ENCODE results near the gene TMEM156.

TMEM156 gene

DNA sequence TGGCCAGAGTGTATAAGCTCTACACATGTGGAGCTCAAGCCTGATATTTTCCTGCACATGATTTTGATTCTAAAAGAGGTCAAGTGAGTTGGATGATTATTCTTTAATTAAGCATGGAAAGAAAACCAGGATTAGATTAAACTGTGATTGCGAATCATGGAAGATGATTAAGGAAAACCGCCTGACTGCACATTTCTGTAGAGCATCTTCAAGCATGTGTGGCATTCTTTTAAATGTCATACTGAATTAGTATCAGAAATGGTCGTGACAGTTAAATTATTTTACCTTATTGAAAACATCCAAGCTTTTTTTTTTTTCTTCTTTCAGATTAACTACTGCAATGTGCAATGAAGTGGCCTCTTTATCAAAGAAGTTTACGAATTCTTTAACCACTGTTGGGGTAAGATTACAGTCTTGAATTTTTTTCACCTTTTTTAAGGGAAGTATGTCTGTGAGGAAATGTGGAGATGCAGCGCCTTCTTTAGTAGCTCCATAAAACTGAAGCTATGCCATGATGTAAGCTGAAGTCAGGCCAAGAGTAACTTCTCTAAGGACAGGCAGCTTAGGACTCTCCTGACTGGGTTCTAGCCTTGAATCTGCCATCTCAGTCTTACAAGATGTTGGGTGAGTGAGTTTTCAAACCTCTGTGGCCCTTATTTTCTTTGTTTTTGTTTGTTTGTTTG, 96.7 kb downstream of the TMEM156 start:
- H3K4me1 ChIP-seq (ENCODE audit: control insufficient read depth in 1 of 2, insufficient read depth in 2 of 2, low read length in 2 of 2), result peaks cover 0 to 5% of the 10 kb centered on the region in 2 donors
- no peak overlapping the region for H3K4me3 ChIP-seq (ENCODE audit: low read depth in 1 of 2, low read length in 2 of 2)
- H3K27me3 ChIP-seq (ENCODE audit: low read depth, low read length), result no peaks in the 10 kb centered on the region
- no peak overlapping the region for H3K27ac ChIP-seq (ENCODE audit: low read length)
- H3K9me3 ChIP-seq (ENCODE audit: control insufficient read depth in 1 of 2, low read length in 2 of 2), result no peaks in the 10 kb centered on the region
- H3K36me3 ChIP-seq (ENCODE audit: control insufficient read depth in 1 of 2, insufficient read depth in 2 of 2, low read length in 2 of 2), result peaks cover 42 to 46% of the 10 kb centered on the region in 2 donors

DNA sequence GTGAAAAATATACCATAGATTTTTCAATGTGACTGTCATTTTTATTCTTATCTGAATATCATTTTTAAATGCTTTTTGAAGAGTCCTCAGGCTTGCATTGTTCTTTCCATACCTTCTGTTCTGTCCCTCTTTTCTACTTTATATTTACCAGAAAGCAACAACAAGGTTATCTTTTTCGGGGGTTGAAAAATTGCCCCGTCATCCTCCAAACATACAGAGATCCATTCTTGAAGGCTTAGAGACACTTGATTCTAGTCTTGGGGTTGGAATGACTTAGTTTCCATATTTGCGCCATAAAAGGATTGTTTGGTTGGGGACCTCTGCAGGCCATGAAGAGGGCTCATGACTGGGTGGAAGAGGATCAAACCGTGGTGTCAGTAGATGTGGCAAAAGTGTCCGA, 101.1 kb downstream of the TMEM156 start:
- Histone ChIP-seq H3K27me3 (ENCODE audit: low read depth, low read length) (no peaks in the 10 kb centered on the region), H3K9me3 (ENCODE audit: control insufficient read depth in 1 of 2, low read length in 2 of 2) (no peaks in the 10 kb centered on the region), H3K36me3 (ENCODE audit: control insufficient read depth in 1 of 2, insufficient read depth in 2 of 2, low read length in 2 of 2) (peaks cover 42 to 54% of the 10 kb centered on the region in 2 donors), H3K27ac (ENCODE audit: low read length) (no peak overlapping the region), H3K4me3 (ENCODE audit: low read depth in 1 of 2, low read length in 2 of 2) (no peak overlapping the region), H3K4me1 (ENCODE audit: control insufficient read depth in 1 of 2, insufficient read depth in 2 of 2, low read length in 2 of 2) (peaks cover 0 to 32% of the 10 kb centered on the region in 2 donors)

DNA sequence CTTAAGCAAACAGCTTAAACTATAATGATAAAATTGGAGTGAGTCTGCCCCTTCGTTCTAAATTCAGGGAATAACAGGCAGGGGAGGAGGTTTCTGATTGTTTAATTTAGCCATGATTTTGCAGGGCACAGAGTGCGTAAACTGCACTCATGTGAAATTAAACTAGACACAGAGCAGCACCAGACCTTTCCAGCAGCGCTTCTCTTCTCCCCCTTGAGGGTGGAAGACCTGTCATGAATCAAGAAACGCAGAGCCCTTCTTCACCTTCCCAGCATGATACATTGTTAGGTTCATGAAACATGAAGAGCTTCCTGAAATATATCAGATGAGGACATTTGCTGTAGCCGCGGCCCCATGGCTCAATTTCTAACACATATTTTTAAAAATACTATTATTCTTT, 101.5 kb downstream of the TMEM156 start:
- Histone ChIP-seq H3K36me3 (ENCODE audit: control insufficient read depth in 1 of 2, insufficient read depth in 2 of 2, low read length in 2 of 2) (peaks cover 42 to 54% of the 10 kb centered on the region in 2 donors), H3K4me3 (ENCODE audit: low read depth in 1 of 2, low read length in 2 of 2) (no peak overlapping the region), H3K9me3 (ENCODE audit: control insufficient read depth in 1 of 2, low read length in 2 of 2) (no peaks in the 10 kb centered on the region), H3K27ac (ENCODE audit: low read length) (no peak overlapping the region), H3K27me3 (ENCODE audit: low read depth, low read length) (no peaks in the 10 kb centered on the region), H3K4me1 (ENCODE audit: control insufficient read depth in 1 of 2, insufficient read depth in 2 of 2, low read length in 2 of 2) (peaks cover 0 to 32% of the 10 kb centered on the region in 2 donors)

DNA sequence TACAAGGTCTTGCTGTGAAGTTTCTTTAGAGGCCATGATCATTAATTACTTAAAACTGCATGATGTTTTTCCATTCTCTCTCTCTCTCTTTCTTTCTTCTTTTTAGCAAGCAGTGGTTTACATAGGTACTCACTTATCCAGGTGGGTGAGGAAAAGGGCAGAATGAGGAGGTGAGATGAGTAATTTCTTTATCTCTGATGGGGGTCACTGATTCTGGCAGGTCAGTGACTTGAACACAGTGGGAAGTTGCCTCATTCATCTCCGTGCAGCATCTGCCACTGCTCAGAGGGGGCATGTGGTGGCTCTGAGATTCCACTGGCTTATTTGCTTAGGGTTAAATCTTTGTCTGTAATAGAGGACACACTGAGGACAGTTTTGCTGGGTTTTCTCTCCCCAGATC, 102.0 kb downstream of the TMEM156 start:
- H3K36me3 ChIP-seq (ENCODE audit: control insufficient read depth in 1 of 2, insufficient read depth in 2 of 2, low read length in 2 of 2), result peaks cover 42 to 54% of the 10 kb centered on the region in 2 donors
- H3K4me1 ChIP-seq (ENCODE audit: control insufficient read depth in 1 of 2, insufficient read depth in 2 of 2, low read length in 2 of 2), result peaks cover 0 to 32% of the 10 kb centered on the region in 2 donors
- H3K27me3 ChIP-seq (ENCODE audit: low read depth, low read length), result no peaks in the 10 kb centered on the region
- H3K9me3 ChIP-seq (ENCODE audit: control insufficient read depth in 1 of 2, low read length in 2 of 2), result no peaks in the 10 kb centered on the region
- no peak overlapping the region for H3K27ac ChIP-seq (ENCODE audit: low read length)
- no peak overlapping the region for H3K4me3 ChIP-seq (ENCODE audit: low read depth in 1 of 2, low read length in 2 of 2)

DNA sequence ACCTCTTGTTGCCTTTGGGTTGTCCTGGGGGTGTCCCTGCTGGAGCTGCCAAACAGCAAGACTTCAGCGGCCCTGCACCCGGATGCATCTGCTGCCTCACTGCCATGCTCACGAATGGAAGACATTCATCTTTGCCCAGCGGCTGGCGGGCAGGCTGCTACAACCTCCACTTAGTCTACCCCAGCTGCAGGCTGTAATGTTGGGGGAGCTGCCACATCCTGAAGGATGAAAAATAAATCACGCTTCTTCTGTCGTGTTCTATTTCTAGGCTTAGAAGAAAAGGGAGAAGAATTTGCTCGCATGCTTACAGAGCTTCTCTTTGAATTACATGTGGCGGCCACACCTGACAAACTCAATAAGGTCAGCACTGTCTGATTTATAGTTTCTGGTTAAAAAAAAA, 103.2 kb downstream of the TMEM156 start:
- Histone ChIP-seq H3K27me3 (ENCODE audit: low read depth, low read length) (no peaks in the 10 kb centered on the region), H3K36me3 (ENCODE audit: control insufficient read depth in 1 of 2, insufficient read depth in 2 of 2, low read length in 2 of 2) (peaks cover 41 to 65% of the 10 kb centered on the region in 2 donors), H3K4me3 (ENCODE audit: low read depth in 1 of 2, low read length in 2 of 2) (no peak overlapping the region), H3K4me1 (ENCODE audit: control insufficient read depth in 1 of 2, insufficient read depth in 2 of 2, low read length in 2 of 2) (peaks cover 0 to 32% of the 10 kb centered on the region in 2 donors), H3K9me3 (ENCODE audit: control insufficient read depth in 1 of 2, low read length in 2 of 2) (no peaks in the 10 kb centered on the region), H3K27ac (ENCODE audit: low read length) (no peak overlapping the region)

DNA sequence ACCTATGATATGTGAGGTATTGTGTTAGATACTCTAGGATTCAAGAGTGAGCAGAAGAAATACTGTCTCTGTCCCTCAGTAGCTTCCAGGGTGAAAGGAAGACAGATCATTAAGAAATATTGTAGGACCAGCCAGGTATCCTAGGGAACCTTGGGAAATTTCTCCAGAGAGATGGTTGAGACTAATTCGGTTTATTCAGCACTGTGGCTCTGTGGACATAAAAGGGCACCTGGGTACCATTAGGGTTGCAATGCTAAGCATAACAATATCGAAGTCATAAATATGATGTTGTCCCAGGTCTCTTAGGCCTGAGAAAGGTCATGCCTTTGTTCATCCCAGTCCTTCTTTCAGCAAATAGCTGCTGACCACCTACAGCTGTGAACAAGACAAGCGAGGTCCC, 103.6 kb downstream of the TMEM156 start:
- Histone ChIP-seq H3K9me3 (ENCODE audit: control insufficient read depth in 1 of 2, low read length in 2 of 2) (no peaks in the 10 kb centered on the region), H3K4me3 (ENCODE audit: low read depth in 1 of 2, low read length in 2 of 2) (no peak overlapping the region), H3K27me3 (ENCODE audit: low read depth, low read length) (no peaks in the 10 kb centered on the region), H3K27ac (ENCODE audit: low read length) (no peak overlapping the region), H3K4me1 (ENCODE audit: control insufficient read depth in 1 of 2, insufficient read depth in 2 of 2, low read length in 2 of 2) (peaks cover 0 to 32% of the 10 kb centered on the region in 2 donors), H3K36me3 (ENCODE audit: control insufficient read depth in 1 of 2, insufficient read depth in 2 of 2, low read length in 2 of 2) (peaks cover 37 to 66% of the 10 kb centered on the region in 2 donors)

DNA sequence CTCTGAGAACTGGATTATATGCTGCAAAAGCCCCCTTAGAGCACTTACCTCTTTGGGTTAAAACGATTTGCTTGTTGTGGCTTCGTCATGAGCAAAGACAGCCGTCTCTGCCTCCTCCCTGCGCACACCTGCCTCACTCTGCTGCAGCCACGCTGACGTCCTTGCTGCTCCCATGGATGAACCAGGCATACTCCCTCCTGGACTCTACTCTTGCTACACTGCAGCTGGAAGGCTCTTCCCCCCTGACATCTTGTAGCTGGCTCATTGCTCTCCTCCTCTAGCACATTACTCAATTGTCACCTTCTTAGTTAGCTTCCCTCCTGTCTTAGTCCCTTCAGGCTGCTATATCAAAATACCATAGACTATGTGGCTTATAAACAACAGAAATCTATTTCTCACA, 105.3 kb downstream of the TMEM156 start:
- peaks cover 0 to 43% of the 10 kb centered on the region in 2 donors for H3K4me1 ChIP-seq (ENCODE audit: control insufficient read depth in 1 of 2, insufficient read depth in 2 of 2, low read length in 2 of 2)
- no peak overlapping the region for H3K4me3 ChIP-seq (ENCODE audit: low read depth in 1 of 2, low read length in 2 of 2)
- no peaks in the 10 kb centered on the region for H3K9me3 ChIP-seq (ENCODE audit: control insufficient read depth in 1 of 2, low read length in 2 of 2)
- no peak overlapping the region for H3K27ac ChIP-seq (ENCODE audit: low read length)
- no peaks in the 10 kb centered on the region for H3K27me3 ChIP-seq (ENCODE audit: low read depth, low read length)
- H3K36me3 ChIP-seq (ENCODE audit: control insufficient read depth in 1 of 2, insufficient read depth in 2 of 2, low read length in 2 of 2), result peaks cover 22 to 52% of the 10 kb centered on the region in 2 donors

DNA sequence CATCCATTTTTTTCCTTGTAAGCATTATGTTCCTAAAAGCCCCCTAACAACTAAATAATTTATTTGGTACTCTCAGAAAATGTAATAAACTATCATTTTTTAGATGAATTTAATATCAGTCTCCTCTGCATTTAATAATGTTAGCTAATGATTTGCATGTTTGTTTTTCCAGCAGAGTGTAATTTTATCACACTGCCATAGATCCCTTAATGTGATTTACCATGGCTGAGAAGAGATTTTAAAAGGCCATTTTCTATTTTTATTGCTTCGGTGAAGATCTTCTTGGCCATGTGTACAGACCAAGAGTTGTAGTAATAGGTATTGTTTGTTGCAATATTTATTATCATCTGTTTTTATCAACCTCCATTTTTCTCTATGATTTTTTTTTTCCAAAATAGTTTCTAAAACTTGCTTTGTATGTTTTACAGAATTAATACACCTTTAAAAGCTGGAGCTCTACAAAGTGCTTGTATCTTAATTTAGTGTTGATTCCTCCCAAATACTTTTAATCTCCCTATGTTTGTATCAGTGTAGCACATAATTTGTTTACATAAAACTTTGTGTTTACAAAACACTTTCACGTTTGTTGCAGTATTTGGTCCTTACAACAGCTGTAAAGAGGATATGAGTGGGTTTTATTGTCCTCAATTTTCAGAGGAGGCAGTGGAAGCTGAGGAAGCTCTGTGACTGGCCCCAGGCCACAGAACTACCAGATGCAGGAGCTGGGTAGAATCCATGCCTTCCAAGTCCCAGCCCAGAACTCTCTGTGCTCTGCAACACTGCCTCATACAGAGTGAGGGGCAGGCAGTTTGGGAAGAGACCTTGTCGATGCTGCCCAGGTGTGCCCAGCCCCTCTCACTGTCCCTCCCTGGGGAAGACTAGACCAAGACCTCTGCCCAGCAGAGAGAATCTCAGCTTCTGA, 106.5 kb downstream of the TMEM156 start:
- Histone ChIP-seq H3K27me3 (ENCODE audit: low read depth, low read length) (no peaks in the 10 kb centered on the region), H3K27ac (ENCODE audit: low read length) (no peak overlapping the region), H3K4me3 (ENCODE audit: low read depth in 1 of 2, low read length in 2 of 2) (no peak overlapping the region), H3K9me3 (ENCODE audit: control insufficient read depth in 1 of 2, low read length in 2 of 2) (no peaks in the 10 kb centered on the region), H3K36me3 (ENCODE audit: control insufficient read depth in 1 of 2, insufficient read depth in 2 of 2, low read length in 2 of 2) (peaks cover 26 to 47% of the 10 kb centered on the region in 2 donors), H3K4me1 (ENCODE audit: control insufficient read depth in 1 of 2, insufficient read depth in 2 of 2, low read length in 2 of 2) (peaks cover 0 to 41% of the 10 kb centered on the region in 2 donors)

DNA sequence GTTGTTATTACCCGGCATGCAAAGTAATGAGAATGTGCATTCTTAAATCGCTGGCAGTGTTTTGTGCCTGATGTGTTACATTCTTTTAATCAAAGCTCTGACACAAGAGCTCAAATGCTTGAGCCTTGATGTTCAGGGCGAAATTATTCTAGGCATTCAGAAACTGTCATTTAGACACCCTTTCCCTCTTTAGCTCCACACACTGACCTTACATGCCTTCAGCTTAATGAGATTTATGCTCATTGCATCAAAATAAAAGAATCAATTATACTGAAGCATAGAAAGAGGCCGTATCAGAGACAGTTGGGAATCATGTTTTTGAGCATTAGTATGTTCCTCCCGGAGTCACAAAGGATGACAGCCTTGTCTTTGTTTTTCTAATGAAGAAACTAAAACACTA, 107.9 kb downstream of the TMEM156 start:
- H3K27me3 ChIP-seq (ENCODE audit: low read depth, low read length), result no peaks in the 10 kb centered on the region
- H3K9me3 ChIP-seq (ENCODE audit: control insufficient read depth in 1 of 2, low read length in 2 of 2), result no peaks in the 10 kb centered on the region
- H3K36me3 ChIP-seq (ENCODE audit: control insufficient read depth in 1 of 2, insufficient read depth in 2 of 2, low read length in 2 of 2), result peaks cover 27 to 45% of the 10 kb centered on the region in 2 donors
- peaks cover 0 to 30% of the 10 kb centered on the region in 2 donors for H3K4me1 ChIP-seq (ENCODE audit: control insufficient read depth in 1 of 2, insufficient read depth in 2 of 2, low read length in 2 of 2)
- no peak overlapping the region for H3K27ac ChIP-seq (ENCODE audit: low read length)
- no peak overlapping the region for H3K4me3 ChIP-seq (ENCODE audit: low read depth in 1 of 2, low read length in 2 of 2)

DNA sequence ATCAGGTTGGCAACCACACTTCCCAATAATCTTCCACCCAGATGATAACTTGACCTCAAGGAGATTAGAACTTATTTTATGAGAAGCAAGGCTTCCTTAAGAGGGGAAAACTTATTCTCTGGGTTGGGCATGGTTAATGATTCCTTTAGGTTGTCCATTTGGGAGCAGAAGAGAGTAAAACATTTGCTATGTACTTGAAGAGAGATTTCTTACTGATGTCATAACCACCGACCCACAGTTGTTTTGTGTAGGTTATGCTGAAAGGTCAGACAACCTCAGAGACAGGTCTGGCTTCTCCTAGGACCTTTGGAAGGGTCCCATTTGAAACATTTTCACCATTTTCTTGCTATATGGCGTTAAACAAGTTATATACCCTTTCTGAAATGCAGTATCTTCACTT, 108.5 kb downstream of the TMEM156 start:
- H3K4me1 ChIP-seq (ENCODE audit: control insufficient read depth in 1 of 2, insufficient read depth in 2 of 2, low read length in 2 of 2), result peaks cover 0 to 24% of the 10 kb centered on the region in 2 donors
- no peaks in the 10 kb centered on the region for H3K9me3 ChIP-seq (ENCODE audit: control insufficient read depth in 1 of 2, low read length in 2 of 2)
- H3K36me3 ChIP-seq (ENCODE audit: control insufficient read depth in 1 of 2, insufficient read depth in 2 of 2, low read length in 2 of 2), result peaks cover 25 to 44% of the 10 kb centered on the region in 2 donors
- H3K4me3 ChIP-seq (ENCODE audit: low read depth in 1 of 2, low read length in 2 of 2), result no peak overlapping the region
- no peaks in the 10 kb centered on the region for H3K27me3 ChIP-seq (ENCODE audit: low read depth, low read length)
- H3K27ac ChIP-seq (ENCODE audit: low read length), result peak overlapping the region; percentile 10

DNA sequence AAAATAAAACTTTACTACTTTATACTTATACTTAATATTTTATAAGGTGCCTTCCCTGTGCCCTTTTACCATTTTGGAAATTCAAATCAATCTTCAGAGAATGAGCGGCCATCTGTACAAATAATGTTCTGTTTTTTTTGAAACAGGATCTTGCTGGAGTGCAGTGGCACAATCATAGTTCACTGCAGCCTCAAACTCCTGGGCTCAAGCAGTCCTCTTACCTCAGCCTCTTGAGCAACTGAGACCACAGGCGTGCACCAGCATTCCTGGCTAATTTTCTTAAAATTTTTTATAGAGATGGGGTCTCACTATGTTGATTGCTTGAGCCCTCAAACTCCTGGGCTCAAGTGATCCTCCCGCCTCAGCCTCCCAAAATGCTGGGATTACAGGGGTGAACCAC, 111.1 kb downstream of the TMEM156 start:
- Histone ChIP-seq H3K27ac (ENCODE audit: low read length) (no peak overlapping the region), H3K27me3 (ENCODE audit: low read depth, low read length) (no peaks in the 10 kb centered on the region), H3K36me3 (ENCODE audit: control insufficient read depth in 1 of 2, insufficient read depth in 2 of 2, low read length in 2 of 2) (peaks cover 27 to 40% of the 10 kb centered on the region in 2 donors)

More for the DNA sequence above, 111.1 kb downstream of the TMEM156 start:
- Histone ChIP-seq H3K4me3 (ENCODE audit: low read depth in 1 of 2, low read length in 2 of 2) (no peak overlapping the region), H3K4me1 (ENCODE audit: control insufficient read depth in 1 of 2, insufficient read depth in 2 of 2, low read length in 2 of 2) (peaks cover 0 to 14% of the 10 kb centered on the region in 2 donors), H3K9me3 (ENCODE audit: control insufficient read depth in 1 of 2, low read length in 2 of 2) (no peaks in the 10 kb centered on the region)
